ENCODE results near the gene MYO5B. TPM values are rescaled to one million over a fixed set of nuclear protein-coding genes. Genes with fewer than 3 reads are reported as not detected.

MYO5B gene
- total RNA-seq, 4 donors from 2014 or later, result 105 to 213 (median 183) TPM

DNA sequence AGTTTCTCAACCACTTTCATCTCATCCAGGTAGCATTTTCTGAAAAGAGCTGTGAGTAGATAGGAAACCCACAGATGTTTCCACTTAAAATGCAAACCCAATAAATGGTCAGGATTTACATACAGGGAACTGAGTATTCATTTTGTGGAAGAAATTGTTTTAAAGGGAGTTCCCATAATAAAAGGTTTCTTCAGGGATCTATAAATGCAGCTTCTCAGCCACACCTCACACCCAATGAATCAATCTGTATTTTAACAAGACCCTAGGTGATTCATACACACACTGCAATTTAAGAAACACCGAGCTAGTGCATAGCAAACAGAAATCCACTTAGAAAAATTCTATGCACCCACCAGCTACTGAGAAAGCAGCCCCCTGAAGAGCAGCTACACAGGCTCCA is 241.6 kb downstream of the MYO5B start:
- H3K27ac ChIP-seq, result no peak overlapping the region
- no peaks in the 10 kb centered on the region for H3K27me3 ChIP-seq

DNA sequence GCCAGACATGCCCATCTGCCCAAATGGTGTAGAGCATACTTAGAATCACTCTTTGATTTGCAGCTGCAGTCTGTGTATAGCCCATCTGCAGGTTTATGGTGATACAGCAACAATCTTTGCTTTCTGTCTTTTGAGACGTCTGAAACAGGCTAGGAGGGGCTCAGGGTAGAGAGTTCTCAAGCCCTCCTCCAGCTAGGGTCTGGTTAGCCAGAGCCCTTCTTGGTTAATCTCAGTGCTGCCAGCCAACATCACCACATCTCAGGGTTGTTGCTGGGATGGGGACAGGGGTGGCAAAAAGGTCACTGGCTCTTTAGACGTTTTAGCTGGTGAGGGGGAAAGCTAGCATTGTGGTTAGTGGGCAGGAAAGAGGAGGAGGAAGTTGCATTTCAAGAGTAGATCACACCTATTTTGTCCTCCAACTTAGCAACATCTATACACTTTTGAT is 245.0 kb downstream of the MYO5B start:
- H3K27me3 ChIP-seq, result no peaks in the 10 kb centered on the region
- no peak for TF ChIP-seq CTCF (IDR thresholded peaks at IDR 0.05)
- no peak for TF ChIP-seq POLR2A (IDR thresholded peaks at IDR 0.05)
- no peak overlapping the region for H3K27ac ChIP-seq
- no peak overlapping the region for H3K4me3 ChIP-seq
- H3K9me3 ChIP-seq, result no peaks in the 10 kb centered on the region
- no peaks in the 10 kb centered on the region for H3K36me3 ChIP-seq
- no peaks in the 10 kb centered on the region for H3K4me1 ChIP-seq
- DNase-seq, result no peak

More for the DNA sequence above, 241.6 kb downstream of the MYO5B start:
- Histone ChIP-seq H3K4me1 (no peaks in the 10 kb centered on the region), H3K36me3 (no peaks in the 10 kb centered on the region), H3K4me3 (no peak overlapping the region), H3K9me3 (no peaks in the 10 kb centered on the region)
- TF ChIP-seq POLR2A (IDR thresholded peaks at IDR 0.05) (no peak), CTCF (IDR thresholded peaks at IDR 0.05) (no peak)
- no peak for DNase-seq

GRCh38 chr18:49948975-49949374 is 246.0 kb downstream of the MYO5B start:
- no peak for TF ChIP-seq POLR2A (IDR thresholded peaks at IDR 0.05)
- no peak for TF ChIP-seq CTCF (IDR thresholded peaks at IDR 0.05)
- Histone ChIP-seq H3K4me3 (no peak overlapping the region), H3K27me3 (no peaks in the 10 kb centered on the region), H3K4me1 (no peaks in the 10 kb centered on the region), H3K36me3 (no peaks in the 10 kb centered on the region), H3K9me3 (no peaks in the 10 kb centered on the region), H3K27ac (no peak overlapping the region)
- no peak for DNase-seq

GRCh38 chr18:49944663-49945062 is 250.3 kb downstream of the MYO5B start:
- H3K36me3 ChIP-seq, result no peaks in the 10 kb centered on the region
- DNase-seq, result no peak
- no peak overlapping the region for H3K27ac ChIP-seq
- H3K4me1 ChIP-seq, result no peaks in the 10 kb centered on the region
- no peak overlapping the region for H3K4me3 ChIP-seq
- no peaks in the 10 kb centered on the region for H3K9me3 ChIP-seq
- TF ChIP-seq POLR2A (IDR thresholded peaks at IDR 0.05) (no peak), CTCF (IDR thresholded peaks at IDR 0.05) (no peak)
- no peaks in the 10 kb centered on the region for H3K27me3 ChIP-seq

GRCh38 chr18:49936821-49937220 is 258.1 kb downstream of the MYO5B start:
- no peaks in the 10 kb centered on the region for H3K27me3 ChIP-seq
- TF ChIP-seq CTCF (IDR thresholded peaks at IDR 0.05) (no peak), POLR2A (IDR thresholded peaks at IDR 0.05) (no peak)
- no peaks in the 10 kb centered on the region for H3K9me3 ChIP-seq
- H3K36me3 ChIP-seq, result peaks cover 0 to 18% (median 0%) of the 10 kb centered on the region in 3 donors
- no peak overlapping the region for H3K27ac ChIP-seq
- no peak overlapping the region for H3K4me3 ChIP-seq
- H3K4me1 ChIP-seq, result no peaks in the 10 kb centered on the region
- DNase-seq, result no peak

DNA sequence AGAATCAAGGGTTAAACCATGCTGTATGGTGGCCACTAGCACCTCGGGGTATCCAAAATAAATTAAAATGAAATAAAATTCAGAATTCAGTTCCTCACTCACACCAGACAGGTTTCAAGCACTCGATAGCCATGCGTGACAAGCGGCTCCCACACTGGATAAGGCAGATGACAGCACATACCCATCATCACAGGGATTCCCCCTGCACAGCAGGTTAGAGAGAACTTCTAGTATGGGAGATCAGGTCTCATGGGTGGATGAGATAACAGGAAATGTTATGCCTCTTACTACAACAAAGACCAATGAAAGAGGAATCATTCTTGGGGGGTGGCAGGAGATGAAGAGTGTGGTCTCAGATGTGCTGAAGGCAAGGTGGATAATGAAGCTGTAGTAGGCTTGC is 259.7 kb downstream of the MYO5B start:
- Histone ChIP-seq H3K4me1 (no peaks in the 10 kb centered on the region), H3K9me3 (no peaks in the 10 kb centered on the region), H3K27ac (no peak overlapping the region), H3K36me3 (peaks cover 0 to 18% (median 0%) of the 10 kb centered on the region in 3 donors), H3K27me3 (no peaks in the 10 kb centered on the region), H3K4me3 (no peak overlapping the region)
- DNase-seq, result no peak
- no peak for TF ChIP-seq POLR2A (IDR thresholded peaks at IDR 0.05)
- TF ChIP-seq CTCF (IDR thresholded peaks at IDR 0.05), result no peak

Measured in Peyer's patch (tissue), 4 donors.